ENCODE data around the gene FAM120AOS.

The FAM120AOS gene

GRCh38 chr9:93415176-93415690, 38.1 kb downstream of the FAM120AOS start:
- H3K36me3 ChIP-seq (ENCODE audit: low read length), result no peaks in the 10 kb centered on the region
- H3K27ac ChIP-seq (ENCODE audit: low read depth, low read length), result no peak overlapping the region
- H3K9ac ChIP-seq (ENCODE audit: low read length), result no peak overlapping the region
- H3F3A ChIP-seq (ENCODE audit: insufficient read depth), result no peaks in the 10 kb centered on the region
- TF ChIP-seq CTCF (IDR thresholded peaks at IDR 0.05; ENCODE audit: insufficient read depth, low read length, poor library complexity, severe bottlenecking), result no peak
- no peak for TF ChIP-seq EZH2phosphoT487 (conservative IDR thresholded peaks at IDR 0.05; ENCODE audit: low read length)
- no peaks in the 10 kb centered on the region; the same call in 1 of the 2 replicates for H3K27me3 ChIP-seq (ENCODE audit: low read length)
- H3K79me2 ChIP-seq (ENCODE audit: insufficient read depth, low read length), result no peaks in the 10 kb centered on the region
- no peak overlapping the region for H3K4me2 ChIP-seq (ENCODE audit: low read depth, low read length, poor library complexity, severe bottlenecking)
- H3K4me3 ChIP-seq (ENCODE audit: insufficient read depth, low read length, poor library complexity, severe bottlenecking), result no peak overlapping the region
- no peaks in the 10 kb centered on the region for H4K20me1 ChIP-seq (ENCODE audit: low read depth, low read length)
- H3K9me3 ChIP-seq (ENCODE audit: insufficient read depth, low read length), result 0 out of 2 replicates have a peak, but pooled peaks cover 5% of the 10 kb centered on the region
- H2AFZ ChIP-seq (ENCODE audit: low read depth, low read length, severe bottlenecking), result no peak overlapping the region
- H3K9me2 ChIP-seq (replicated peaks; ENCODE audit: insufficient read depth, low read length), result no peaks in the 10 kb centered on the region

DNA sequence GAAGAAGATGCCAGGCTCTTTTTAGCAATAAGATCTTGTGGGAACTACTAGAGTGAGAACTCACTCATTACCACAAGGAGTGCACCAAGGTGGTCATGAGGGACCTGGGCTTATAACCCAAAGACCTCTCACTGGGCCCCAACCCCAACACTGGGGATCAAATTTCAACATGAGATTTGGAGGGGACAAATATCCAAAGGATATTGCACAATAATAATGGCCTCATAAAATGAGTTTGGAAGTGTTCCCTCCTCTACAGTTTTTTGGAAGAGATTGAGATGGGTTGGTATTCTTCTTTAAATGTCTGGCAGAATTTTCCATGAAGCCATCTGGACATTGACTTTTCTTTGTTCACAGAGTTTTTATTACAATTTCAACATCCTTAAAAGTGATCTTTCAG, 39.9 kb downstream of the FAM120AOS start:
- Histone ChIP-seq H3K27me3 (ENCODE audit: low read length) (no peaks in the 10 kb centered on the region; the same call in 1 of the 2 replicates), H3K79me2 (ENCODE audit: insufficient read depth, low read length) (no peaks in the 10 kb centered on the region), H2AFZ (ENCODE audit: low read depth, low read length, severe bottlenecking) (no peak overlapping the region), H4K20me1 (ENCODE audit: low read depth, low read length) (no peaks in the 10 kb centered on the region), H3F3A (ENCODE audit: insufficient read depth) (no peaks in the 10 kb centered on the region), H3K27ac (ENCODE audit: low read depth, low read length) (no peak overlapping the region), H3K4me3 (ENCODE audit: insufficient read depth, low read length, poor library complexity, severe bottlenecking) (no peak overlapping the region), H3K4me2 (ENCODE audit: low read depth, low read length, poor library complexity, severe bottlenecking) (no peak overlapping the region), H3K9me3 (ENCODE audit: insufficient read depth, low read length) (no peaks in the 10 kb centered on the region), H3K9me2 (replicated peaks; ENCODE audit: insufficient read depth, low read length) (no peaks in the 10 kb centered on the region), H3K9ac (ENCODE audit: low read length) (no peak overlapping the region), H3K36me3 (ENCODE audit: low read length) (no peaks in the 10 kb centered on the region)
- no peak for TF ChIP-seq EZH2phosphoT487 (conservative IDR thresholded peaks at IDR 0.05; ENCODE audit: low read length)
- TF ChIP-seq CTCF (IDR thresholded peaks at IDR 0.05; ENCODE audit: insufficient read depth, low read length, poor library complexity, severe bottlenecking), result no peak

DNA sequence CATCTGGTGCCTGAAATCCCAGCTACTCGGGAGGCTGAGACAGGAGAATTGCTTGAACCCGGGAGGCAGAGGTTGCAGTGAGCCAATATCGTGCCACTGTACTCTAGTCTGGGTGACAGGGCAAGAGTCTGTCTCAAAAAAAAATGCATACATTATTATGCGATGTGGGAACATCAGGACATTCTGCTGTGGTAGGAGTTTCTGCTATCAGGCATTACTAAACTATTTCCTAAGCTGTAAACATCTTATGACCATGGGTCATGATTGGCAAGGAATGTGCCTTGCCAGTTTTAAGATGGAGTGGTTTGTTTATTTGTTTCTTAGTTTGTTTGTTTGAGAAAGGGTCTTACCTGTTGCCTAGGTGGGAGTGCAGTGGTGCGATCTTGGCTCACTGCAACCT, 47.0 kb downstream of the FAM120AOS start:
- TF ChIP-seq EZH2phosphoT487 (conservative IDR thresholded peaks at IDR 0.05; ENCODE audit: low read length) (no peak), CTCF (IDR thresholded peaks at IDR 0.05; ENCODE audit: insufficient read depth, low read length, poor library complexity, severe bottlenecking) (no peak)
- no peak overlapping the region for H3K4me3 ChIP-seq (ENCODE audit: insufficient read depth, low read length, poor library complexity, severe bottlenecking)
- no peak overlapping the region for H3K27ac ChIP-seq (ENCODE audit: low read depth, low read length)
- no peaks in the 10 kb centered on the region for H3F3A ChIP-seq (ENCODE audit: insufficient read depth)
- no peaks in the 10 kb centered on the region for H3K27me3 ChIP-seq (ENCODE audit: low read length)
- H3K4me2 ChIP-seq (ENCODE audit: low read depth, low read length, poor library complexity, severe bottlenecking), result no peak overlapping the region
- no peaks in the 10 kb centered on the region for H3K9me2 ChIP-seq (replicated peaks; ENCODE audit: insufficient read depth, low read length)
- no peaks in the 10 kb centered on the region for H3K9me3 ChIP-seq (ENCODE audit: insufficient read depth, low read length)
- H3K9ac ChIP-seq (ENCODE audit: low read length), result no peak overlapping the region
- no peaks in the 10 kb centered on the region for H4K20me1 ChIP-seq (ENCODE audit: low read depth, low read length)
- no peak overlapping the region for H2AFZ ChIP-seq (ENCODE audit: low read depth, low read length, severe bottlenecking)
- no peaks in the 10 kb centered on the region for H3K36me3 ChIP-seq (ENCODE audit: low read length)
- H3K79me2 ChIP-seq (ENCODE audit: insufficient read depth, low read length), result no peaks in the 10 kb centered on the region
